Ascending aorta (tissue), 2 donors: ENCODE results near the gene SLC44A1. TPM values are rescaled to one million over a fixed set of nuclear protein-coding genes. Genes with fewer than 3 reads are reported as not detected.
A peak's percentile ranks its signal among the peaks of the same experiment; 100 is the strongest.

ENCODE experiments used
- DNase-seq, 2 donors: peaks; one replicate each; pipeline ENCODE4 v3.0.0-alpha.2; 2019; ENCODE audit warnings: low spot score in 2 of 2
- H3K27ac ChIP-seq, 2 donors: fragments of 200-600 bp; sonication (generic); one replicate each; pipeline ENCODE4 v1.5.1; 2016 to 2017; ENCODE audit warnings: mild to moderate bottlenecking in 1 of 2
- H3K27me3 ChIP-seq: fragments of 200-600 bp; sonication (generic); one replicate; pipeline ENCODE4 v1.5.1; 2017
- H3K36me3 ChIP-seq, 2 donors: fragments of 200-600 bp; sonication (generic); one replicate each; pipeline ENCODE4 v1.5.1; 2016
- H3K4me1 ChIP-seq, 2 donors: fragments of 200-600 bp; sonication (generic); one replicate each; pipeline ENCODE4 v1.5.1; 2016 to 2017; ENCODE audit warnings: mild to moderate bottlenecking in 1 of 2
- H3K4me3 ChIP-seq, 2 donors: fragments of 200-600 bp; sonication (generic); one replicate each; pipeline ENCODE4 v1.5.1; 2016 to 2017; ENCODE audit warnings: mild to moderate bottlenecking in 1 of 2
- H3K9me3 ChIP-seq, 2 donors: fragments of 200-600 bp; sonication (generic); one replicate each; pipeline ENCODE4 v1.5.1; 2016
- intact Hi-C: fragments of 100-400 bp; cut with DNase I; formaldehyde crosslinking; loops from one replicate; pipeline ENCODE4 v1.15.1; 2023
- total RNA-seq: library from RNA; depleted of rRNA; stranded (reverse); fragments of >200 nt; gene quantifications from one replicate; pipeline ENCODE4 v1.1.0, GENCODE V29; 2016
- TF ChIP-seq, protein P1 (sequence below), 3 experiments: fragments of 200-600 bp in 2 of 3; fragments of 450-650 bp in 1 of 3; sonication (generic) in 2 of 3; IDR thresholded peaks; one replicate each; pipeline ENCODE4 v1.5.1; 2016 to 2019; ENCODE audit warnings: antibody characterized with exemption in 3 of 3, mild to moderate bottlenecking in 1 of 3, moderate library complexity in 1 of 3

The SLC44A1 gene
- total RNA-seq, 1 donor from 2014 or later, result 26.5 TPM

DNA sequence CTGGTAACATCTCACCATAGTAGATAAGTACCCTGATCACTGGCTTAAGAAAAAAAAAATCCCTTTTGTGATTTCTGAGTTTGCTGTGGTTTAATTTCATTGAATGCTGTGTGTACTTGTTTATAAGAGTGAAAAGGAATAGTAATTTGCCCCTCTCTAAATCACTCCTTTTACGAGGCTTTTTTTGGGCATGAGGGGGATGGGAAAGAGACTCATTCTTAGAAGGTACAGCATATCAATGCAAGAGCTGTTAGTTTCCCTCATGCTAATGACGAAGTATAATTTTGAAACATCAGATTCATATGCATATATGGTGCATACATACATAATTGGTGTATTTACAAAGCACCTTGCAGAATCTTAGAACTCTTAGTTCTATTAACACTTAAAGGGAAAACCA is 2.4 kb upstream of the SLC44A1 start:
- peaks cover 6 to 8% of the 10 kb centered on the region in 2 donors for H3K9me3 ChIP-seq
- TF ChIP-seq, protein P1, sequence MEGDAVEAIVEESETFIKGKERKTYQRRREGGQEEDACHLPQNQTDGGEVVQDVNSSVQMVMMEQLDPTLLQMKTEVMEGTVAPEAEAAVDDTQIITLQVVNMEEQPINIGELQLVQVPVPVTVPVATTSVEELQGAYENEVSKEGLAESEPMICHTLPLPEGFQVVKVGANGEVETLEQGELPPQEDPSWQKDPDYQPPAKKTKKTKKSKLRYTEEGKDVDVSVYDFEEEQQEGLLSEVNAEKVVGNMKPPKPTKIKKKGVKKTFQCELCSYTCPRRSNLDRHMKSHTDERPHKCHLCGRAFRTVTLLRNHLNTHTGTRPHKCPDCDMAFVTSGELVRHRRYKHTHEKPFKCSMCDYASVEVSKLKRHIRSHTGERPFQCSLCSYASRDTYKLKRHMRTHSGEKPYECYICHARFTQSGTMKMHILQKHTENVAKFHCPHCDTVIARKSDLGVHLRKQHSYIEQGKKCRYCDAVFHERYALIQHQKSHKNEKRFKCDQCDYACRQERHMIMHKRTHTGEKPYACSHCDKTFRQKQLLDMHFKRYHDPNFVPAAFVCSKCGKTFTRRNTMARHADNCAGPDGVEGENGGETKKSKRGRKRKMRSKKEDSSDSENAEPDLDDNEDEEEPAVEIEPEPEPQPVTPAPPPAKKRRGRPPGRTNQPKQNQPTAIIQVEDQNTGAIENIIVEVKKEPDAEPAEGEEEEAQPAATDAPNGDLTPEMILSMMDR (IDR thresholded peaks at IDR 0.05), result no peak
- peaks cover 14 to 16% of the 10 kb centered on the region in 2 donors for H3K4me1 ChIP-seq
- no peak for DNase-seq
- intact Hi-C loops, result loop anchor here (5.0 kb wide), 3 partner anchors 85 to 1150 kb away; partner anchors contain the start of genes NIPSNAP3B and SMC2
- H3K36me3 ChIP-seq, result no peaks in the 10 kb centered on the region
- no peaks in the 10 kb centered on the region for H3K27me3 ChIP-seq
- H3K4me3 ChIP-seq, result no peak overlapping the region
- peak overlapping the region in 1 of 2 donors; percentile 6 for H3K27ac ChIP-seq

DNA sequence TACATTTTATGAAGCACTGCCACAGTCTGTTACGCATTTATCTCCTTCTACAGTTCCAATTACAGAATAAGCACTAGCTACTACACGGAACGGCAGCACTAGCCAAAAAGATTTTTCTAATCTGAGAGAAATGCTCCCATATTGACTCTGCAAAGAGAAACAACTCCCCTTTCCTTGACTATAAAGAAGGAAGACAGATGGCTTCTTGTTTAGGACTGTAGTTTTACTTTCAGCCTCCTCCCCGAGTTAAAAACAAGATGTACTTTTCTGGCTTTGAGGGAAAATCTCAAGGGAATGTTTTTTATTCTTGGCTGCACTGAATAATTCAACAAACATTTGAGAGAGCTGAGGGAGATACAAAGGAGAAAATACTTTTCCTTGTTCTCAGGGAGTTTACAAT is 1.9 kb upstream of the SLC44A1 start:
- Histone ChIP-seq H3K27me3 (no peaks in the 10 kb centered on the region), H3K9me3 (peaks cover 6 to 8% of the 10 kb centered on the region in 2 donors), H3K36me3 (no peaks in the 10 kb centered on the region), H3K27ac (peak overlapping the region; percentile 6 to 35), H3K4me3 (peak overlapping the region in 1 of 2 donors; percentile 31), H3K4me1 (peaks cover 14 to 21% of the 10 kb centered on the region in 2 donors)
- TF ChIP-seq, protein P1 (IDR thresholded peaks at IDR 0.05), result no peak
- DNase-seq, result no peak
- intact Hi-C loops, result loop anchor here (5.0 kb wide), 3 partner anchors 85 to 1150 kb away; partner anchors contain the start of genes NIPSNAP3B and SMC2

DNA sequence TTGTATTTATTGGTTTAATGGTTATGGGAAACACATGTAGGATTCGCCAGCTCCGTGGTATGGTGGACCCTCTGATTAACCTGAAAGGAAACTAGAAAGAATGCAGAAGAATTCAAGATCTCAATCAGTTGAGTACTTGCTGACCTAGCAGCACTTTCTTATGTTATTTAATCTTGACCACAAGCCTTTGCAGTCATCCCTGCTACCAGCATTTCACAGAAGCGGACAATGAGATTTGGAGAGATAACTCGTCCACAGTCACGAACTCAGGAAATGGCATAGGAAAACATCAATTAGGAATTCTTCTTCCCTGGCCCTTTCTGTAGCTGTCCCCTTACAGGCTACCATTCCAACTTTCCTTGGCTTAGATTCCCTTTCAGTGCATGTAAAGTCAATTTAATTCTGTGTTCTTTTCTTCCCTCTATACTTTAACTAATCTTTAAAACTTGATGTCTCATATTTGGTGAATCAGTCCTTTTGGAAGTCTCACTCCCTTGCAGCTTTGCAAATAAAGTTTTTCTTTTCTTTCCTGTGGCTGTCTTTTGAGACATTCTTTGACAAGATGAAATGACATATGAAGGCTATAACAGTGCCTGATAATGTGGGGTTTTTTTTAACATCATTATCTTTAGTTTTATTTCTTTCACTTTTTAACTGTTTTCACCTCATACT is 1.3 kb upstream of the SLC44A1 start:
- H3K36me3 ChIP-seq, result no peaks in the 10 kb centered on the region
- peaks cover 6 to 8% of the 10 kb centered on the region in 2 donors for H3K9me3 ChIP-seq
- intact Hi-C loops, result loop anchor here (5.0 kb wide), 3 partner anchors 86 to 1151 kb away; partner anchors contain the start of genes NIPSNAP3B and SMC2
- no peaks in the 10 kb centered on the region for H3K27me3 ChIP-seq
- H3K27ac ChIP-seq, result peak overlapping the region; percentile 35 to 78
- peak overlapping the region; percentile 31 to 96 for H3K4me3 ChIP-seq
- DNase-seq, result no peak
- peaks cover 14 to 25% of the 10 kb centered on the region in 2 donors for H3K4me1 ChIP-seq
- TF ChIP-seq, protein P1 (IDR thresholded peaks at IDR 0.05), result no peak

DNA sequence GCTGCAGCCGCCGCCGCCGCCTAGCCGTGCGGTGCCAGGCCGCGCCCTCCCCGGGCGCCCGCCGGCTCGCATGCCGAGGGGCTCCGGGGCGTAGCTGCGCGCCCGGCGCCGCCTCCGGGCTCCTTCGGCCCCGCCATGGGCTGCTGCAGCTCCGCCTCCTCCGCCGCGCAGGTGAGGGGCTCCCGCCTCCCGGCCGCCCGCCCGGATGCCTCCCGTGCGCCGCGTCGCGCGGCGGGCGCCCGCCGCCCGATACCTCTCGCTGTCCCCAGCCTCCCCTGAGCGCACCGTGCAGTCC is 230 bp downstream of the SLC44A1 start:
- Histone ChIP-seq H3K27ac (peak overlapping the region; percentile 65 to 88), H3K4me1 (peaks cover 14 to 25% of the 10 kb centered on the region in 2 donors)
- TF ChIP-seq, protein P1 (IDR thresholded peaks at IDR 0.05), result peak in 1 of 3 experiments; percentile 18

DNA sequence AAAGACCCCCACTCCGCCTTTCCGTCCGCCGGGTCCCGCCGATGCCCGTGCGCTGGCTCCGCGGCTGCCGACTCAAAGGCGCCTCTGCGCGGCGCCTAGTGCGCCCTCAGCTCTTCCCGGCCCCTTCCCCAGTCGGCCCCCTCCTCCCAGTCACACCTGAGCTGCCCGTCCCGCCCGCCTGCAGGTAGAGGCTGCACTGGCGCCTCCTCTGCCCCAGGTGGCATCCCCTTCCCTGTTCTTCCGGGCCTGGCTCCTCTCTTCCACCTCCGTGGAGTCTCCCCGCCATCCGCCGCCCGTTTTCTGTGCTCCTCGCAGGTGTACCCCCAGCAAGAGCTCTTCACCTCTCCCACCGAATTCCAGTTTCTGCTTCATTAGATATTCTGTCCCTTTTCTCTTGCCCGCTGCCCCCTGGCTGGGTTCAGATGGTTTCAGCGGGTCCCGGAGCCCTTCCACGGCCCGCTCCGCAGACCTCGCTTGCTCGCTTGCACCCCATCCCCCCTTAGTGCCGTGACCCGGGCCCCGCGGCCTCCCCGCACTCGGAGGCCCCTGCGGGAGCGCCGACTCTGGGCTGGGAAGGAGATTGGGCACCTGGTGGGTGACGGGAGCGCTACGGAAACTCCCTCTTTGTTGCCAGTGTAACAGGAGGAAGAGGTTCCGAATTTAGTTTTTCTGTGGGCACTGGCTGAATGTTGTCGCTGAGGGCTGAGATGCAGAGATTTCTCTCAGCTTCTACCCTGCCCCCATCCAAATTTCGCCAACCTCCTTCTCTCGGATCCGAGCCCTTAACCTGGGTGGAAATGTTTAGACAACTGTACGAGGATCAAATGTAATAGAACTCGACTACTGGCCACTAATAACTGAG is 809 bp downstream of the SLC44A1 start:
- Histone ChIP-seq H3K27me3 (no peaks in the 10 kb centered on the region), H3K4me1 (peaks cover 14 to 25% of the 10 kb centered on the region in 2 donors), H3K9me3 (peaks cover 6 to 8% of the 10 kb centered on the region in 2 donors), H3K4me3 (peak overlapping the region; percentile 96 to 97), H3K27ac (peak overlapping the region; percentile 65 to 88), H3K36me3 (no peaks in the 10 kb centered on the region)
- peak; percentile 12 to 69 for DNase-seq
- intact Hi-C loops, result loop anchor here (2.0 to 5.0 kb wide), 3 partner anchors 52 to 318 kb away; partner anchors contain the start of gene FSD1L
- TF ChIP-seq, protein P1 (IDR thresholded peaks at IDR 0.05), result peak in 1 of 3 experiments; percentile 8

More for the DNA sequence above, 230 bp downstream of the SLC44A1 start:
- no peaks in the 10 kb centered on the region for H3K27me3 ChIP-seq
- peaks cover 6 to 8% of the 10 kb centered on the region in 2 donors for H3K9me3 ChIP-seq
- DNase-seq, result no peak
- no peaks in the 10 kb centered on the region for H3K36me3 ChIP-seq
- peak overlapping the region; percentile 96 to 97 for H3K4me3 ChIP-seq
- intact Hi-C loops, result loop anchor here (1.0 to 5.0 kb wide), 9 partner anchors 39 to 1152 kb away; partner anchors contain the start of genes FSD1L, NIPSNAP3B and SMC2
